Endothelial cell of umbilical vein (primary cell): ENCODE measurements around the gene FOCAD. TPM values are rescaled to one million over a fixed set of nuclear protein-coding genes. Genes with fewer than 3 reads are reported as not detected.

ENCODE experiments used
- BruUV-seq: library from RNA; stranded (reverse); fragments of 400-500 nt; replicated peaks from 2 replicates; lab custom pipeline; 2021; lab: Mats Ljungman, UMichigan
- CTCF ChIA-PET: fragments of 300-600, 350-600 bp; sonication (Branson Sonifier 250); formaldehyde crosslinking; loops from one replicate; lab custom pipeline; 2021; ENCODE audit warnings: antibody characterized with exemption, inconsistent platforms; lab: Charles Lee
- POLR2A ChIA-PET: fragments of 300-600, 350-600 bp; sonication (Branson Sonifier 250); formaldehyde crosslinking; loops from one replicate; lab custom pipeline; 2021; ENCODE audit warnings: antibody characterized with exemption, inconsistent platforms; lab: Charles Lee
- DNase-seq: peaks from one replicate; pipeline ENCODE4 v3.0.0-alpha.2; 2011; ENCODE audit warnings: low read depth, low spot score
- FAIRE-seq: peaks from 2 replicates; lab custom pipeline; 2011; peaks lifted over from hg19 to GRCh38; lab: Jason Lieb, UNC
- H2AFZ ChIP-seq: 2 replicates; pipeline ENCODE4 v1.6.0; 2012; ENCODE audit warnings: low read depth, low read length, control low read depth, inconsistent platforms
- H3K27ac ChIP-seq: 2 replicates; pipeline ENCODE4 v1.5.1; 2011; ENCODE audit warnings: low read depth, mild to moderate bottlenecking, control low read depth, low read length, moderate library complexity; ENCODE audit not compliant: insufficient read depth
- H3K27me3 ChIP-seq, 2 experiments: 2 replicates each; pipeline versions ENCODE4 v1.6.0 to v1.6.1; 2011; ENCODE audit warnings: low read length in 2 of 2, mixed read lengths in 1 of 2; ENCODE audit not compliant: control insufficient read depth in 2 of 2, insufficient read depth in 2 of 2
- H3K36me3 ChIP-seq, 2 experiments: 2 replicates in 1 of 2; 3 replicates in 1 of 2; pipeline ENCODE4 v1.5.1; 2011; ENCODE audit warnings: low read length in 2 of 2, mild to moderate bottlenecking in 1 of 2, moderate library complexity in 1 of 2; ENCODE audit not compliant: control insufficient read depth in 2 of 2, insufficient read depth in 2 of 2; ENCODE audit errors: extremely low read depth in 1 of 2
- H3K4me1 ChIP-seq: 3 replicates; pipeline ENCODE4 v1.5.1; 2011; ENCODE audit warnings: mild to moderate bottlenecking, low read length; ENCODE audit not compliant: control insufficient read depth, insufficient read depth; ENCODE audit errors: extremely low read depth
- H3K4me2 ChIP-seq: 2 replicates; pipeline ENCODE4 v1.6.1; 2011; ENCODE audit warnings: low read length, control low read depth, mixed read lengths; ENCODE audit not compliant: insufficient read depth
- H3K4me3 ChIP-seq, 3 experiments: fragments of 200-600 bp in 1 of 3; sonication (generic), shearing (Covaris generic) in 1 of 3; replicated peaks in 1 of 3; 2 replicates each; pipeline ENCODE4 v1.5.1; 2011 to 2016; ENCODE audit warnings: control low read depth in 3 of 3, low read length in 3 of 3, mild to moderate bottlenecking in 2 of 3, inconsistent platforms in 1 of 3, low read depth in 1 of 3, moderate library complexity in 1 of 3; ENCODE audit not compliant: insufficient read depth in 1 of 3
- H3K79me2 ChIP-seq: 2 replicates; pipeline ENCODE4 v1.6.0; 2012; ENCODE audit warnings: low read length, inconsistent platforms; ENCODE audit not compliant: control insufficient read depth, insufficient read depth
- H3K9ac ChIP-seq: replicated peaks from 2 replicates; pipeline ENCODE3; 2011; ENCODE audit warnings: low read length, control low read depth; ENCODE audit not compliant: insufficient read depth; ENCODE audit errors: extremely low read depth
- H3K9me1 ChIP-seq: replicated peaks from 3 replicates; pipeline ENCODE4 v1.6.0; 2011; ENCODE audit warnings: mild to moderate bottlenecking, low read length; ENCODE audit not compliant: control insufficient read depth, insufficient read depth; ENCODE audit errors: extremely low read depth
- H3K9me3 ChIP-seq: replicated peaks from 2 replicates; pipeline ENCODE4 v1.5.1; 2012; ENCODE audit warnings: low read length, inconsistent platforms; ENCODE audit not compliant: control insufficient read depth, insufficient read depth
- H4K20me1 ChIP-seq: replicated peaks from 2 replicates; pipeline ENCODE3; 2011; ENCODE audit warnings: mild to moderate bottlenecking, low read length; ENCODE audit not compliant: control insufficient read depth, insufficient read depth; ENCODE audit errors: extremely low read depth
- CTCF ChIP-seq, 2 donors: IDR thresholded peaks; 1 replicate in 1 of 2; 2 replicates in 1 of 2; pipeline ENCODE4 v1.5.1; 2011; ENCODE audit warnings: low read length in 2 of 2, mild to moderate bottlenecking in 2 of 2, moderate library complexity in 2 of 2, control low read depth in 1 of 2, inconsistent platforms in 1 of 2, low read depth in 1 of 2; ENCODE audit not compliant: insufficient read depth in 1 of 2; ENCODE audit errors: extremely low read depth in 1 of 2
- EZH2 ChIP-seq: IDR thresholded peaks from 2 replicates; pipeline ENCODE4 v1.6.1; 2012; ENCODE audit warnings: borderline replicate concordance, low read depth, mild to moderate bottlenecking, moderate library complexity, low read length, inconsistent platforms; ENCODE audit not compliant: severe bottlenecking
- FOS ChIP-seq: IDR thresholded peaks from 2 replicates; pipeline ENCODE4 v1.6.1; 2011; ENCODE audit warnings: mild to moderate bottlenecking, low read length, moderate library complexity, borderline replicate concordance; ENCODE audit not compliant: insufficient read depth
- GATA2 ChIP-seq: IDR thresholded peaks from 2 replicates; pipeline ENCODE4 v1.7.0; 2011; ENCODE audit warnings: low read depth, mild to moderate bottlenecking, moderate library complexity, mixed read lengths, low read length; ENCODE audit not compliant: insufficient read length, insufficient read depth
- JUN ChIP-seq: IDR thresholded peaks from 2 replicates; pipeline ENCODE4 v1.6.1; 2011; ENCODE audit warnings: borderline replicate concordance, low read depth; ENCODE audit not compliant: insufficient read length, insufficient read depth
- MYC ChIP-seq: IDR thresholded peaks from one replicate; pipeline ENCODE4 v1.6.1; 2011; ENCODE audit warnings: mild to moderate bottlenecking, low read depth, low read length
- POLR2A ChIP-seq: IDR thresholded peaks from 2 replicates; pipeline ENCODE4 v1.6.1; 2012; ENCODE audit warnings: low read depth, mild to moderate bottlenecking, control low read depth, low read length
- POLR2AphosphoS5 ChIP-seq: IDR thresholded peaks from 2 replicates; pipeline ENCODE4 v1.6.1; 2012; ENCODE audit warnings: low read depth, mild to moderate bottlenecking, control low read depth, low read length, moderate library complexity; ENCODE audit not compliant: insufficient read depth
- dilution Hi-C: fragments of 300-500 bp; cut with MboI; formaldehyde crosslinking; loops from one replicate; pipeline ENCODE4 v1.15.0; 2019; ENCODE audit warnings: low sequenced_read_pairs; ENCODE audit not compliant: extremely low pct_ligation_motif_present
- intact Hi-C: fragments of 100-400 bp; cut with micrococcal nuclease; formaldehyde crosslinking; loops from one replicate; pipeline ENCODE4 v1.10.0; 2022
- polyA plus RNA-seq, 4 experiments: library from polyadenylated mRNA; depleted of rRNA in 3 of 4; stranded (reverse) in 3 of 4; unstranded in 1 of 4; fragments of >200 nt; gene quantifications; 2 replicates each; pipeline versions ENCODE4 v1.2.1 to v1.2.3, GENCODE V29; 2011 to 2012; ENCODE audit warnings: missing spikeins in 1 of 4
- total RNA-seq: library from RNA; stranded (reverse); gene quantifications from 2 replicates; pipeline ENCODE4 v1.2.3, GENCODE V29; 2021
- TF ChIP-seq, protein P1 (sequence below): IDR thresholded peaks from 2 replicates; pipeline ENCODE4 v1.6.1; 2011; ENCODE audit not compliant: insufficient read depth, insufficient read length

The FOCAD gene
- total and polyA plus RNA-seq, 2 donors (not counting 3 experiments of a cell fraction or from before 2014, with no cell fraction given) = 26.7 to 66.9 TPM

GRCh38 chr9:20697021-20697719 is 13.1 kb downstream of the FOCAD start:
- FAIRE-seq = no peak

More at GRCh38 chr9:20697021-20697719, 13.1 kb downstream of the FOCAD start:
- Histone ChIP-seq H3K4me3 (no peak overlapping the region), H3K36me3 (no peaks in the 10 kb centered on the region), H3K27ac (no peak overlapping the region), H3K27me3 (no peaks in the 10 kb centered on the region), H3K4me1 (peaks cover 26% of the 10 kb centered on the region), H3K9me3 (no peaks in the 10 kb centered on the region), H2AFZ (no peak overlapping the region), H3K4me2 (no peak overlapping the region), H3K9me1 (no peaks in the 10 kb centered on the region), H4K20me1 (no peaks in the 10 kb centered on the region), H3K79me2 (peaks cover 51% of the 10 kb centered on the region), H3K9ac (no peak overlapping the region)
- no peak for DNase-seq
- dilution Hi-C loops (no loop called here), intact Hi-C loops (no loop called here)
- TF ChIP-seq FOS (no peak), GATA2 (no peak), CTCF (IDR thresholded peaks at IDR 0.05; ENCODE audit: extremely low read depth in 1 of 2, insufficient read depth in 1 of 2, low read depth in 1 of 2, low read length in 2 of 2) (no peak), POLR2AphosphoS5 (no peak), JUN (no peak), MYC (no peak), POLR2A (no peak), EZH2 (no peak)
- TF ChIP-seq, protein P1, sequence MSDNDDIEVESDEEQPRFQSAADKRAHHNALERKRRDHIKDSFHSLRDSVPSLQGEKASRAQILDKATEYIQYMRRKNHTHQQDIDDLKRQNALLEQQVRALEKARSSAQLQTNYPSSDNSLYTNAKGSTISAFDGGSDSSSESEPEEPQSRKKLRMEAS = no peak
- POLR2A ChIA-PET = no interaction called here
- no TSS peak for BruUV-seq
- CTCF ChIA-PET = interaction anchor here (1.7 kb wide), 1 partner anchor 13 kb away, joined by 4 read pairs; the partner anchor contains the start of gene FOCAD
